Measurements from ENCODE around the gene TMEM219. TPM values are rescaled to one million over a fixed set of nuclear protein-coding genes. Genes with fewer than 3 reads are reported as not detected.
A peak's percentile ranks its signal among the peaks of the same experiment; 100 is the strongest.

TMEM219 gene
- total and polyA plus RNA-seq, 9 of the 15 experiments (the other 6 are each of a cell fraction or from before 2014, with no cell fraction given) = 35.3 to 62.8 (median 55.5) TPM

GRCh38 chr16:29995911-29996765, 34.3 kb downstream of the TMEM219 start, which contains the start of gene INO80E (continued):
- TF ChIP-seq, protein P1, sequence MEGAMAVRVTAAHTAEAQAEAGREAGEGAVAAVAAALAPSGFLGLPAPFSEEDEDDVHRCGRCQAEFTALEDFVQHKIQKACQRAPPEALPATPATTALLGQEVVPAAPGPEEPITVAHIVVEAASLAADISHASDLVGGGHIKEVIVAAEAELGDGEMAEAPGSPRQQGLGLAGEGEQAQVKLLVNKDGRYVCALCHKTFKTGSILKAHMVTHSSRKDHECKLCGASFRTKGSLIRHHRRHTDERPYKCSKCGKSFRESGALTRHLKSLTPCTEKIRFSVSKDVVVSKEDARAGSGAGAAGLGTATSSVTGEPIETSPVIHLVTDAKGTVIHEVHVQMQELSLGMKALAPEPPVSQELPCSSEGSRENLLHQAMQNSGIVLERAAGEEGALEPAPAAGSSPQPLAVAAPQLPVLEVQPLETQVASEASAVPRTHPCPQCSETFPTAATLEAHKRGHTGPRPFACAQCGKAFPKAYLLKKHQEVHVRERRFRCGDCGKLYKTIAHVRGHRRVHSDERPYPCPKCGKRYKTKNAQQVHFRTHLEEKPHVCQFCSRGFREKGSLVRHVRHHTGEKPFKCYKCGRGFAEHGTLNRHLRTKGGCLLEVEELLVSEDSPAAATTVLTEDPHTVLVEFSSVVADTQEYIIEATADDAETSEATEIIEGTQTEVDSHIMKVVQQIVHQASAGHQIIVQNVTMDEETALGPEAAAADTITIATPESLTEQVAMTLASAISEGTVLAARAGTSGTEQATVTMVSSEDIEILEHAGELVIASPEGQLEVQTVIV (CRISPR knock-in tag; IDR thresholded peaks at IDR 0.05; ENCODE audit: borderline replicate concordance) = no peak
- TF ChIP-seq HDAC1 (IDR thresholded peaks at IDR 0.05) (0 out of 4 replicates have a peak, but pooled peaks of 1 of the 2 experiments have one; percentile 4), CGGBP1 (CRISPR knock-in tag; IDR thresholded peaks at IDR 0.05) (no peak), DIDO1 (tag; IDR thresholded peaks at IDR 0.05; ENCODE audit: low read depth) (peak; percentile 37), PTRF (tag; IDR thresholded peaks at IDR 0.05) (no peak), TAF9B (IDR thresholded peaks at IDR 0.05; ENCODE audit: partially characterized antibody) (peak; percentile 84), MTA3 (IDR thresholded peaks at IDR 0.05; ENCODE audit: borderline replicate concordance) (peak; percentile 32; the same call in 1 of the 2 replicates), KDM2B (CRISPR knock-in tag; IDR thresholded peaks at IDR 0.05) (0 out of 2 replicates have a peak, but pooled peaks have one; percentile 3), CHD1 (IDR thresholded peaks at IDR 0.05; ENCODE audit: low read length) (peak; percentile 38), MEF2D (tag; conservative IDR thresholded peaks at IDR 0.05; ENCODE audit: low read depth) (no peak), ZNF324 (CRISPR knock-in tag; IDR thresholded peaks at IDR 0.05) (no peak), PHF8 (IDR thresholded peaks at IDR 0.05; ENCODE audit: borderline replicate concordance, low read length) (peak; percentile 86), CBX3 (IDR thresholded peaks at IDR 0.05; ENCODE audit: borderline replicate concordance in 1 of 2, low read length in 2 of 2) (no peak), ZNF143 (CRISPR knock-in tag; IDR thresholded peaks at IDR 0.05) (peak; percentile 97), VEZF1 (CRISPR knock-in tag; IDR thresholded peaks at IDR 0.05) (peak; percentile 56), BCOR (IDR thresholded peaks at IDR 0.05) (peak; percentile 87), TFAM (CRISPR knock-in tag; conservative IDR thresholded peaks at IDR 0.05) (no peak), CC2D1A (IDR thresholded peaks at IDR 0.05) (no peak)
- TF ChIP-seq, protein P2, sequence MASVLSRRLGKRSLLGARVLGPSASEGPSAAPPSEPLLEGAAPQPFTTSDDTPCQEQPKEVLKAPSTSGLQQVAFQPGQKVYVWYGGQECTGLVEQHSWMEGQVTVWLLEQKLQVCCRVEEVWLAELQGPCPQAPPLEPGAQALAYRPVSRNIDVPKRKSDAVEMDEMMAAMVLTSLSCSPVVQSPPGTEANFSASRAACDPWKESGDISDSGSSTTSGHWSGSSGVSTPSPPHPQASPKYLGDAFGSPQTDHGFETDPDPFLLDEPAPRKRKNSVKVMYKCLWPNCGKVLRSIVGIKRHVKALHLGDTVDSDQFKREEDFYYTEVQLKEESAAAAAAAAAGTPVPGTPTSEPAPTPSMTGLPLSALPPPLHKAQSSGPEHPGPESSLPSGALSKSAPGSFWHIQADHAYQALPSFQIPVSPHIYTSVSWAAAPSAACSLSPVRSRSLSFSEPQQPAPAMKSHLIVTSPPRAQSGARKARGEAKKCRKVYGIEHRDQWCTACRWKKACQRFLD (CRISPR knock-in tag; IDR thresholded peaks at IDR 0.05) = peak; percentile 89
- TF ChIP-seq, protein P3, sequence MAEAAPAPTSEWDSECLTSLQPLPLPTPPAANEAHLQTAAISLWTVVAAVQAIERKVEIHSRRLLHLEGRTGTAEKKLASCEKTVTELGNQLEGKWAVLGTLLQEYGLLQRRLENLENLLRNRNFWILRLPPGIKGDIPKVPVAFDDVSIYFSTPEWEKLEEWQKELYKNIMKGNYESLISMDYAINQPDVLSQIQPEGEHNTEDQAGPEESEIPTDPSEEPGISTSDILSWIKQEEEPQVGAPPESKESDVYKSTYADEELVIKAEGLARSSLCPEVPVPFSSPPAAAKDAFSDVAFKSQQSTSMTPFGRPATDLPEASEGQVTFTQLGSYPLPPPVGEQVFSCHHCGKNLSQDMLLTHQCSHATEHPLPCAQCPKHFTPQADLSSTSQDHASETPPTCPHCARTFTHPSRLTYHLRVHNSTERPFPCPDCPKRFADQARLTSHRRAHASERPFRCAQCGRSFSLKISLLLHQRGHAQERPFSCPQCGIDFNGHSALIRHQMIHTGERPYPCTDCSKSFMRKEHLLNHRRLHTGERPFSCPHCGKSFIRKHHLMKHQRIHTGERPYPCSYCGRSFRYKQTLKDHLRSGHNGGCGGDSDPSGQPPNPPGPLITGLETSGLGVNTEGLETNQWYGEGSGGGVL (CRISPR knock-in tag; IDR thresholded peaks at IDR 0.05) = no peak
